ENCODE results near the gene GLIPR2.

GRCh38 chr9:36192196-36192595 lies 55.7 kb downstream of the GLIPR2 start:
- TF ChIP-seq TCF12 (IDR thresholded peaks at IDR 0.05; ENCODE audit: low read depth) (no peak), REST (IDR thresholded peaks at IDR 0.05; ENCODE audit: low read depth) (no peak)
